Cardiac fibroblast (primary cell): ENCODE data around the gene USP35.
A peak's percentile ranks its signal among the peaks of the same experiment; 100 is the strongest.

ENCODE experiments used
- DNase-seq, 2 donors: peaks; one replicate each; pipeline versions ENCODE4 v3.0.0 to v3.0.0-alpha.2; 2010; ENCODE audit warnings: low read depth in 2 of 2
- H3K4me3 ChIP-seq, 2 donors: replicated peaks in 1 of 2; 1 replicate in 1 of 2; 2 replicates in 1 of 2; pipeline ENCODE4 v1.5.1; 2011; ENCODE audit warnings: low read depth in 2 of 2, low read length in 2 of 2, mild to moderate bottlenecking in 2 of 2, moderate library complexity in 1 of 2
- TF ChIP-seq, protein P1 (sequence below): IDR thresholded peaks from one replicate; pipeline ENCODE4 v1.5.1; 2011; ENCODE audit warnings: low read depth, mild to moderate bottlenecking, low read length, inconsistent platforms

USP35 gene, protein sequence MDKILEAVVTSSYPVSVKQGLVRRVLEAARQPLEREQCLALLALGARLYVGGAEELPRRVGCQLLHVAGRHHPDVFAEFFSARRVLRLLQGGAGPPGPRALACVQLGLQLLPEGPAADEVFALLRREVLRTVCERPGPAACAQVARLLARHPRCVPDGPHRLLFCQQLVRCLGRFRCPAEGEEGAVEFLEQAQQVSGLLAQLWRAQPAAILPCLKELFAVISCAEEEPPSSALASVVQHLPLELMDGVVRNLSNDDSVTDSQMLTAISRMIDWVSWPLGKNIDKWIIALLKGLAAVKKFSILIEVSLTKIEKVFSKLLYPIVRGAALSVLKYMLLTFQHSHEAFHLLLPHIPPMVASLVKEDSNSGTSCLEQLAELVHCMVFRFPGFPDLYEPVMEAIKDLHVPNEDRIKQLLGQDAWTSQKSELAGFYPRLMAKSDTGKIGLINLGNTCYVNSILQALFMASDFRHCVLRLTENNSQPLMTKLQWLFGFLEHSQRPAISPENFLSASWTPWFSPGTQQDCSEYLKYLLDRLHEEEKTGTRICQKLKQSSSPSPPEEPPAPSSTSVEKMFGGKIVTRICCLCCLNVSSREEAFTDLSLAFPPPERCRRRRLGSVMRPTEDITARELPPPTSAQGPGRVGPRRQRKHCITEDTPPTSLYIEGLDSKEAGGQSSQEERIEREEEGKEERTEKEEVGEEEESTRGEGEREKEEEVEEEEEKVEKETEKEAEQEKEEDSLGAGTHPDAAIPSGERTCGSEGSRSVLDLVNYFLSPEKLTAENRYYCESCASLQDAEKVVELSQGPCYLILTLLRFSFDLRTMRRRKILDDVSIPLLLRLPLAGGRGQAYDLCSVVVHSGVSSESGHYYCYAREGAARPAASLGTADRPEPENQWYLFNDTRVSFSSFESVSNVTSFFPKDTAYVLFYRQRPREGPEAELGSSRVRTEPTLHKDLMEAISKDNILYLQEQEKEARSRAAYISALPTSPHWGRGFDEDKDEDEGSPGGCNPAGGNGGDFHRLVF

DNA sequence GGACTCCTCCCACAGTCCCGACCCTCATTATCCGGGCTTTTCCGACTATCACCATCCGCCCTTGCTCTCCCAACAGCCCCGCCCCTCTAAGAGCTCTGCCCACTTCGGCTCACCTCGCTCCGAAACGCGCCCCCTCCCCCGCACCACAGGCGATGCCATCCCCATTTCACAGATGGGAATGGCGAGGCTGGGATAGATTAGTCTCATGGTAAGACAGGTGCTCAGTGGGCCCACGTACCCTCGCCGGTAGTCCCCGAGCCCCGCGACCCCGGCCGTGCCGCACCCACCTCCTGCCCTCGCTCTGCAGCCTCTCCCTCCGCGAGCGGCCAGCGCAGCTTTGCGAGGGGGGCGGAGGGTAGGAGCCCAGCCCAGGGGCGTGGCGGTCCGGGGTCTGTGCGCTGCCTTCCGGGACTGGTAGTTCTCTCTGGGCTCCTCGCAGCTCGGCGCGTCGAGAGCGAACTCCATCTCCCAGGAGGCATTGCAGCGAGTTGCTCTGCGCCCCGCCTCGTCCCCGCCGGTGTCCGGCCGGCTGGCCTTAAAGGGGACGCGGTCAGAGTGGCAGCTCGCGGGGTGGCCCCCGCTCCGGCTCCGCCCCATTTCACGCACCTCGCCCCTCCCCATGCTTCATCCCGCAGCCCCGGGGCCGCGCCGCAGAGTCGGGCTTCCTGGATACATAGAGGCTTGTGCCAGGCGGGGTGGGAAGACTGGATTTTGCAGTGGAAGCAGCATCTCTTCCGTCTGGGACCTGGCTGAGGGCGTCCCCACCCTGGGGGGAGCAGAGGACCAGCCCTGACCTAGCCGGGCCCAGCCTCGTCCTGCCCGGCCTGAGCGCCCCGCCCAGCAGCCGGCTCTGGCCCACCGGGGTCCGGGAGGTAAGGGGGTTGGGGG is at the start of gene USP35, which contains the start of gene KCTD21:
USP35 (plus strand) TSS at position 634 of the 888 bp plus-strand sequence. CDS start 7,327 bp downstream, outside the sequence.
KCTD21 (minus strand) TSS at position 341 of the 888 bp plus-strand sequence. CDS start 14,072 bp downstream, outside the sequence.
- TF ChIP-seq, protein P1, sequence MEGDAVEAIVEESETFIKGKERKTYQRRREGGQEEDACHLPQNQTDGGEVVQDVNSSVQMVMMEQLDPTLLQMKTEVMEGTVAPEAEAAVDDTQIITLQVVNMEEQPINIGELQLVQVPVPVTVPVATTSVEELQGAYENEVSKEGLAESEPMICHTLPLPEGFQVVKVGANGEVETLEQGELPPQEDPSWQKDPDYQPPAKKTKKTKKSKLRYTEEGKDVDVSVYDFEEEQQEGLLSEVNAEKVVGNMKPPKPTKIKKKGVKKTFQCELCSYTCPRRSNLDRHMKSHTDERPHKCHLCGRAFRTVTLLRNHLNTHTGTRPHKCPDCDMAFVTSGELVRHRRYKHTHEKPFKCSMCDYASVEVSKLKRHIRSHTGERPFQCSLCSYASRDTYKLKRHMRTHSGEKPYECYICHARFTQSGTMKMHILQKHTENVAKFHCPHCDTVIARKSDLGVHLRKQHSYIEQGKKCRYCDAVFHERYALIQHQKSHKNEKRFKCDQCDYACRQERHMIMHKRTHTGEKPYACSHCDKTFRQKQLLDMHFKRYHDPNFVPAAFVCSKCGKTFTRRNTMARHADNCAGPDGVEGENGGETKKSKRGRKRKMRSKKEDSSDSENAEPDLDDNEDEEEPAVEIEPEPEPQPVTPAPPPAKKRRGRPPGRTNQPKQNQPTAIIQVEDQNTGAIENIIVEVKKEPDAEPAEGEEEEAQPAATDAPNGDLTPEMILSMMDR = no peak
- H3K4me3 ChIP-seq = peak within 1 kb of the TSS; percentile 86 to 94
- DNase-seq = peak; percentile 97 to 98

DNA sequence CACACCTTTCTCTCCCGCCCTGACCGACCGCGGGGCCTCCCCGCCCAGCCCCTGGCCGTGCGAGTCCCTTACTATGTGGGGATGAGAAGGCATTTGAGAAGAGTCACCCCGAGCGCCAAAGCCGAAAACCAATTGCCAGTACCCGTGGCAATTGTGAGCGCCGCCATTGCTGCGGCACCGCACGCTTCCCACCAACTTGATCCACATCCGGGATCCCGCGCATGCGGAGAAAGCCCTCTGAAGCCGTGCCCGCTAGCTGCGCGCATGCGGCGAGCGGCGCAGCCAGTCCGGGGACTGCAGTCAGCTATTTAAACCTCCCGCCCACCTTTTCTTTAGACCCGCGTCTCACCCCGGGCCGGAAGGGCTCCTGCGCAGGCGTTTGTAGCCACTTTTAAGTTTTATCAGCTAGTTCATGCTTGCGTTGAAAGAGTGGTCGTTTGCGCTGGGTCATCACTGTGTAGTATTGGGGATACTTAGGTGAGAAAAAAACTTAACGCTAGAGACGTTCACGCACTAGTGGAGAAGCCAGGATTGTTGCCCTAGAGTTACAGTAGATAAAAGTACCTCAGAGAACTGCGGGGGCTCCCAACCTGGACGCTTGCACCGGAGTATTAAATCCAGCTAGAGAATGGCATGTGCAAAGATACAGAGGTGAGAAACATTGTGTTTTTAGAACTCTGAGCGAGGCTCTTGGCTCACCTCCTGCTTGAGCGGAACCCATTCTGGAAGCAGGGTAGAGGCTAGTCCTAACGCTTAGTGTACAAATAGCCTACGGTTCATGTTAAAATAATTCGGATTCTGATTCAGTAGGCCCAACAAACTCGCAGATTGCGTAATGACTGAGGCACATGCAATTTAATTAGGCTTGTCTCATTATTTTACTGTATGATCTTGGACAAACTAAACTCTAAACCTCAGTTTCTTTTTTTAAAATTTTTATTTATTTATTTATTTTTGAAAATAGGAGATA is 49.0 kb upstream of the USP35 start, which contains the start of gene ALG8:
ALG8 (minus strand) TSS at position 205 of the 970 bp plus-strand sequence; CDS start at position 167, 38 bp downstream.
- H3K4me3 ChIP-seq = peak within 1 kb of the TSS; percentile 76 to 89
- peak; percentile 95 to 97 for DNase-seq

DNA sequence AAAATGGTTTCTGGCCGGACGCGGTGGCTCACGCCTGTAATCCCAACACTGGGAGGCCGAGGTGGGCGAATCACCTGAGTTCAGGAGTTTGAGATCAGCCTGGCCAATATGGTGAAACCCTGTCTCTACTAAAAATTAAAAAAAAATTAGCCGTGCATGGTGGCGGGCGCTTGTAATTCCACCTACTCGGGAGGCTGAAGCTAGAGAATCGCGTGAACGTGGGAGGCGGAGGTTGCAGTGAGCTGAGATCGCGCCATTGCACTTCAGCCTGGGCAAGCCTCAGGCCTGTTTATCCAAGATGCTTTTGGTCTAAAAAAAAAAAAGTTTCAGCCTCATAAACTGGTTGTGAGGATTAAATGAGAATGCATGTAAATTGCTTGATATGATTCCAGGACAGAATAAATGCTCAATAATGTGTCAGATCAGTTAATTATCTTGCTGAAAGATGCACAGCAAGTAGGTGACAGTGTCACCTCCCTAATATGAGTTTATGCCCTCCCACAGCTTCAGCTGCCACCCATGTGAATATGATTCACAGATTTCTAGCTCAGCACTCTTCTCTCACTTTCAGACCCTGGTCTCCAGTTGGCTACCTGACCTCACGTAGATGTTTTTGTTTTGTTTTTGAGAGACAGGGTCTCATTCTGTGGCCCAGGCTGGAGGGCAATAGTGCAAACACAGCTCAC is 48.2 kb upstream of the USP35 start:
- peak overlapping the region in 1 of 2 donors; percentile 89 for H3K4me3 ChIP-seq
- DNase-seq = no peak
- TF ChIP-seq, protein P1 = no peak

More for the DNA sequence above, 49.0 kb upstream of the USP35 start, which contains the start of gene ALG8:
- TF ChIP-seq, protein P1 = no peak

DNA sequence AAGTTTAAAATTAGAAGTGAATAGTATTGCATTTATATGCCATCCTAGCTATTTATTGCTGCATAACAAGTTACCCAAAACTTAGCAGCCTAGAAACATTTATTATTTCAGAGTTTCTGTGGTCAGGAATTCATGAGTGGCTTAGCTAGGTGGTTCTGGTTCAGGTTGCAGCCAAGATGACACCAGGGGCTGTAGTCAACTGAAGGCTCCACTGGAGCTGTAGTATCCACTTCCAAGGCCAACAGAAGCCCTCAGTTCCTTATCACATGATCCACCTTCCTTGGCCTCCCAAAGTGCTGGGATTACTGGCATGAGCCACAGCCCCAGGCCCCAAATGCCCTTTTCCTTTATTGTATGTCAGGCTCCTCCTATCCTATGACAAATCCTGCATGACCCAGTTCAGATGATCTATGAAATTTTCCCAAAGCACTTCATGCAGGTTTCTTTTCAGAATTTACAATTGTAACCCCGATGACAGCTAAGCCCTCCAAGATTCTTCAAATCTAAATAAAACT is 43.2 kb upstream of the USP35 start:
- TF ChIP-seq, protein P1 = no peak
- H3K4me3 ChIP-seq = no peak overlapping the region
- no peak for DNase-seq

DNA sequence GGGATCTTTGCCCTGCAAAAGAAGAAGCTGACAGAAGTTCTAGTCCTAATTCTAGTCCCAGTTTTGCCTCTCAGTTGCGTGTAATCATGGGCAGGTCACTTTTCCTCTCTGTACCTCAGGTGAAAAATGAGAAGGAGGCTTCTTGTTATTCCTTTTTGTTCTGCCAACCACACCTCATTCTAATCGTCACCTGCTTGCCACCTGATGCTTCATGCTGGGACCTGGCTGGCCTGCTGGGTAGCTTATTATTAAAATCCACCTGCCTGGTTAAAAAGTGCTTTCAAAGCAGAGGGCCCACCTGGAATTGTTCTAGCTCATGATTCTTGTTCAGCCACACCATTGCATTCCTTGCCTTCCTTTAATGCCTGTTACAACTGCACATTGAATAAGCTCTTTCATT is 40.9 kb upstream of the USP35 start:
- DNase-seq = no peak
- H3K4me3 ChIP-seq = no peak overlapping the region
- TF ChIP-seq, protein P1 = no peak
